ENCODE measurements around the gene PRKN.

DNA sequence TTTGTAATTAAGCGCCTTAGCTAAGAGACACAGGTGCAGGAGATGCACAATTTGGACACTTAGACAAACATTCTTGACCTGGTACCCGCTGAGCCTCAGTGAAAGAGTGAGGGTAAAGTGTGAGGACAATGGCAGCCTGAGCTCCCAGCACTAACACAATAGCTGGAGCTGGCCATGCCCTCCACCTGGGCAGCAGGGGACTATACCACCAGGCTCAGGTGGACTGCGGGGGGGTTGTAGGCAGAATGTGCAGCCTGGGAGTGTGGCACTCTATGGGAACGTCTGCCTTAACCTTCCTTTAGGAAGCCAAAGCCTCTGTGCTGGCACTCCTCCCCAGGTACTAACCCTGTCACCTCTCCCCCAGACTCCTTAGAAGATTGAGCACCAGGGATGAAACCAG, 23.6 kb downstream of the PRKN start:
- TF ChIP-seq CTCF (IDR thresholded peaks at IDR 0.05) (no peak), POLR2AphosphoS5 (IDR thresholded peaks at IDR 0.05) (no peak), EP300 (IDR thresholded peaks at IDR 0.05; ENCODE audit: low read depth) (no peak)
